Activated gamma-delta T cell (primary cell): Measurements from ENCODE around the gene RAVER2.
"Not testable (repeated sequence)": the region's sequence is repeated elsewhere in the genome, so short reads cannot be mapped to it uniquely, and the experiment has no call there.

Experiments
- DNase-seq: peaks from one replicate; lab custom pipeline; 2025; lab: John Stamatoyannopoulos, UW

The RAVER2 gene

DNA sequence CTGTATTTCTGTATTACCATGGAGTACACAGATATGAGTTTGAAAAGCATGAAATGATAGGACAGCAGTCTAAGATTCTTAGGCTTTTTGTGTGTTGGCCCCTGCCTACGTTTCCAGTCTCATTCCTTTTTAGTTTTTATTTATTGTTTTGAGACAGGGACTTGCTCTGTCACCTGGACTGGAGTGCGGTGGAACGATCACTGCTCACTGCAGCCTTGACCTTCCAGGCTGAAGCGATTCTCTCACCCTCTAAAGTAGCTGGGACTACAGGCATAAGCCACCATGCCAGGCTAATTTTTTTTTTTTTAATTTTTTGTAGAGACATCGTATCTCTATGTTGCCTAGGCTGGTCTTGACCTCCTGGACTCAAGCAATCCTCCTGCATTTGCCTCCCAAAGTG, 3.8 kb downstream of the RAVER2 start:
- DNase-seq = no peak

DNA sequence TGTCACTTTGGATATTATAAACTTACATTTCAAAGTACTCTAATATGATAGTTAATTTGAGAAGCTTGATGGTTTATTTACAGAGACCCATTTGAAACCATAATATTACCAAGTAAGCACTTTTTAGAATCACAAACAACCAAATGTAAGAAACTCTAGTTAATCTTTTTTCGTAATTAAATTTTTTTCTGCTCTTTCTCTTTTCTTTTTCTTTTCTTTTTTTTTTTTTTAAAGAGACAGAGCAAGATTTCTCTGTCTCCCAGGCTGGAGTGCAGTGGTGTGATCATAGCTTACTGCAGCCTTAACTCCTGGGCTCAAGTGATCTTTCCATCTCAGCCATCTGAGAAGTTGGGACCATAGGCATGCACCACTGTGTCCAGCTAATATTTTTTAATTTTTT, 5.2 kb downstream of the RAVER2 start:
- DNase-seq = no peak

DNA sequence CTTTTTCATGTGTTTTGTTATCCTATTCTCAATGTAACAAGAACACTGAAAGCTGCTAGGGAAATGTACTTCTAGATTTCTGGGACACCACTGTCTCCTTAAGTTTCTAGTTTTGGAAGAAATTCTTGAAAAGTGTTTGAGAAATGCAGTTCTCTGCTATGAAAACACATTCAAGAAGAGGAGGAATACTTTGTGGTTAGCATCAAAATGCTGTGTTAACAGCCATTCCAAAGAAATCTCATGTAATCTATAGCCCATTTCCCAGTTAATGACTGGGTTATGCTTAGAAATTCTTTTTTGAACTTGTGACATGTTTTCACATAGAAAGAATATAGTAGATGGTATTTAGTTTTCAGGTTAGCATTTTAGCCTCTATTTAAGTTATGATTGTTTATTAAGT, 6.0 kb downstream of the RAVER2 start:
- no peak for DNase-seq

DNA sequence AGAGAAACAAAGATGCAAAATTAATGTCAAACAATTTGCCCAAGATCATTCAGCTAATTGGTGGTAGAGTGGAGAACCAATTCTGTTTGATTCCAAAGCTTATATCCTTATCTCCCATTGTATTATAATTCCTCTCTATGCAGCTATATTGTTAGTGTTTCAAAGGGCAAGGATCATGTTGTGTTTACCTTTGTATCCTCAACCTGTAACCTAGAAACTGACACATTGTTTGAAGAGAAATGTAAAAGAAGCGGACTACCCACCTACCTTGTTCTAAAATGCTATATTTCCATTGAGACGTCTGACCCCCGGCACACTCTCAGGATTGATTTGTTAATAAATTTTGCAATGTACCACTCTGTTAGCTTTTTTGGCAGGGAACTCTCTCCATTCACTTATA, 9.3 kb downstream of the RAVER2 start:
- no peak for DNase-seq

DNA sequence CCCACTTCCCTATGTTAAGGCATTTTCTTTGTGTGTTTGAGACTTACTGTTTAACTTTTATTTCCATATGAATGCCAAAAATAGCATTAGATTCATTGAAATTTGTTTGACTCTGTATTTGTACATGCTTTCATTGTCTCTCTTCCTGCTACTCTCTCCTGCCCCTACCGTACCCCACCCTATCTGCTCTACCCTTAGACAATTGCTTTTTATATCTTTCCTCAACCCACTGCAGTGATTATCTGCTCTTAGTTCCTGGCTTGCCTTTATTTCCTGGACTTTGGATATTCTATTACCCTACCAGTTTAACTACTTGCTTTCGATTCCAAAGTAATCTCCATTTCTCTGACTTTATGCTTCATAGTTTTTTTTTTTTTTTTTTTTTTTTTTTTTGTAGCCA, 10.5 kb downstream of the RAVER2 start:
- no peak for DNase-seq

DNA sequence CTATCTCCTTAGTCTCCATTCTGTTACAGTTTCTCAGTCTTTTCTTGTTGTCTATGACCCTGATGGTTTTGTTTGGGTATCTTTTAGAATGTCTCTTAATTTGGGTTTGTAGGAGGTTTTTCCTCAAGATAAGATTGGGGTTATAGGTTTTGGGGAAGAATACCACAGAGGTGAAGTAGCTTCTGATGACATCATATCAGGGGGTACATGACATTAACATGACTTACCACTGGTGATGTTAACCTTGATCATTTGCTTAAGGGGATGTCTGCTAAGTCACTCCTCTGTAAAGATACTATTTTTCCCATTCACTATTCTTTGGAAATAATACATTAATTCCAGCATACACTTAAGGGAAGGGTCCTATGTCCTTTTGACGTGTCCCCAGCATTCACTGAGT, 11.9 kb downstream of the RAVER2 start:
- no peak for DNase-seq

DNA sequence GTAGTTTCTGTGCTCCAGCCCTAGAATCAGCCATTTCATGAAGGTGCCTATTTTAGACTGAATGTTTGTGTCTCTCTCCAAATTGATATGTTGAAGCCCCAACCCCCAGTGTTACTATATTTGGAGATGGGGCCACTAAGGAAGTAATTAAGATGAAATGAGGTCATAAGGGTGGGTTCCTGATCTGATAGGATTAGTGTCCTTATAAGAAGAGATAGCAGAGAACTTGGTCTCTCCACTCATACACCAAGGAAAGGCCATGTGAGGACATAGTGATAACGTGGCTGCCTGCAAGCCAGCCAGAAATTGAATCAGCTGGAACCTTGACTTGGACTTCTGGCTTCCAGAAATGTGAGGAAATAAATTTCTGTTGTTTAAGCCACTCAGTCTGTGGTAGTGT, 12.3 kb downstream of the RAVER2 start:
- DNase-seq = no peak

DNA sequence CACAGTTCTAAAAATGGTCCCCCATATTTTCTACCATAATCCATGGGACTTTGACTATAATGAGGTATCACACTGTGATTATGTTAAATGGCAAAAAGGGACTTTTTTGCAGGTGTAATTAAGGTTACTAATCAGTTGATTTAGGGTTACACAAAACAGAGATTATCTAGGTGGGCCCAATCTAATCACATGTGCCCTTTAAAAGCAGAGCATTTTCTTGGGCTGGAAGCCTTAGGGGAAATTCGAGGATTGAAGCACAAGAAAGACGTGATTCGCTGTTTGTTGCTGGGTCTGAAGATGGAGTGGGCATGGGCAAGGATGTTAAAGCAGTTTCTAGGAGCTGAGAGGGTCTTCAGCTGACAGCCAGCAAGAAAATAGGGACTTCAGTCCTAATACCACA, 13.4 kb downstream of the RAVER2 start:
- DNase-seq = no peak

DNA sequence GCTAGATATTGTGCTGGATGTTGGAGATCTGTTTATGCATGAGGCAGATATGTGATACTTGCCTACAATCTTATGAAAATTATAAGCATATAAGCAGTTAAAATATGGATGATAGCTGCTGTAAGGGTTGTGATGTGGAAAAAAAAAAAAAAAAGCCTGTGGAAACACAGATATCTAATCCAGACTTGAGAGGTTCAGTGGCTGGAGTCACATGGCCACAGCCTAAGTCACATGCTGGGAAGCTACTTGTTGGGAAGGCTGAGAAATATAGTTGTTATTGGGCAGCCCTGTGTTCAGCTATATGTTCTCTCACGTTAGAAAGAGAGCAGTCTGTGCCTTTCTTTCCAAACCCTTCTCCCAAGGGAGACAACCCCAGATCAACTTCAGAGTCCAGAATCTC, 15.1 kb downstream of the RAVER2 start:
- no peak for DNase-seq

DNA sequence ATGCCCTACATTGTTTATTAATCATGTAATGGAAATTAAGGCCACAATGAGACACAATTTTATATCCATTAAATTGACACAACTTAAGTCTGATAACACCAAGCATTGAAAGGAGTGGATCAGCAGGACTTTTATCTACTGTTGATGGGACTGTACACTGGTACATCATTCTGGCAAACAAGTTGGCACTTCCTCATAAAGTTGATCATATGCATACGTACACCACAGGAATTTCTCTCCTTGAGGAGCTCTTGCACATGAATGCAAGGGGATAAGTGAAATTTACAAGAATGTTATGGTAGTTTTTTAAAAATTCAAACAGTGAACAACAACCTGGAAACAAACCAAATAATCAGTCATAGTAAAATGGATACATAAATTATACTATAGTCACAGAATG, 20.1 kb downstream of the RAVER2 start:
- no peak for DNase-seq

DNA sequence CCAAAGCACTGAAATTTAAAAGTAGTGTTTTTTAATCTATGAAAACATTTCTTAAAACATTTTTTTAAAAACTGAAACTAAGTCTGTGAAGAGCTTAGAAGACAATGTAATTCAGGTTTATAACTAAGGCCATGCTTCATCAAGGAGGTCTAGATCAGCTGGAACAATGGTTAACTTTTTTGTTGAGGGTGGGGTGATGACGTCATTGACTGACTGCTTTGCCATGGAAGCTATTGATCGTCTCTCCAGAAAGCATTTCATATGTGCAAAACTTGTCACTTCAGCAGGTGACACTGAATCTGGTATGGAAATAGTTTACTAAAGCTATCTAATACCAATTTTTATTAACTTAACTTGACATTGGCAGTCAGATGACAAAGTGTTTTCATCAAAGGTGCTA, 21.0 kb downstream of the RAVER2 start:
- DNase-seq = no peak

DNA sequence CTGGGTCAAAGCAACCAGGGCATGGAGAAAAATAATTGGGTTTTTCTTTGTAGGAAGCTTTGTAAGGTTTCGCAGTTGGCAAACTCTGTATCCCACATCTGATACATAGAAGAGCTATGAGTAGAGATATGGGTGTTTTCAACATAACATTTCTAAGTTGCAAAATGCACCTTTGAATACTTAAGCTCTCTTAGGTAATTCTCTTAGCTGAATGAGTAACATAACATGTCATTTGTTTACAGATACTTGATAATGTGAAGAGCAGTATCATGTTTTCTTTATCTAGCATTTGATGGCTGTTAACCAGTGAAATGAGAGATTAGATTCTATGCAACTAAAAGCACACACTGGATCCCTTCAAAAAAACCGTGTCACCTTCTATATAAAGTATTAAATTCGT, 21.6 kb downstream of the RAVER2 start:
- DNase-seq = no peak

DNA sequence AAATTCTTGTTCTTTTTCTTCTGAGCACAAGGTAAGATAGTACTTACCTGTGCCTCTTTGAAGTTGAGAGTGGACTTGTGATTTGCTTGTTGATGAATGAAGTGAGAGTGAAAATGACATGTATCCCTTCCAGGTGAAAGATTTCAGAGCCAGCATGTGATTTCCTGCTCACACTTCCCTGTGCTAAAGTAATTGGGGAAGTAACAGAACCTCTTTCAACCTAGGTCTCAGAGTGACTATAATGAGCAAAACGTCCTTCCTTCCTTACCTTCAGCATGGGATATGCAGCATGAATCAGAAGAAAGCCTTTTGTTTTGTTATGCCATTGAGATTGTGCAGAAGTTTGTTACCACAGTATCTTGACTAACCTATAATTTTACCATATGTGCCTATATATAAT, 24.6 kb downstream of the RAVER2 start:
- no peak for DNase-seq

DNA sequence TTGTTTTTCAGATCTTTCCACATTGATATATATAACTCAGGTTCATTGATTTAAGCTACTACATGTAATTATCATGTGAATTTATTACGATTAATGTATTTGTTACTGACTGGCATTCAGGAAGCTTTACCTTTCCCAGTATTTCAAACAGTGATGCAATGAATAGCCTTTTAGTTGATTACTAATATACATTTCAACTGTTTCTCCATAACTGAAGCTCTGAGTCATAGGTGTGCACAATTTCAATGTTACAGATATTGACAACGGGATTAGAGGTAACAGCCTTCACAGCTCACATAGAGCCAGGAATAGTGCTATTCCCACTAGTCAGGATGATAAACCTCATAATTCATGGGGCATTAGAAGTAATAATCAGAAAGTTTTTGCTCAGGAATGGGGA, 25.1 kb downstream of the RAVER2 start:
- DNase-seq = no peak

DNA sequence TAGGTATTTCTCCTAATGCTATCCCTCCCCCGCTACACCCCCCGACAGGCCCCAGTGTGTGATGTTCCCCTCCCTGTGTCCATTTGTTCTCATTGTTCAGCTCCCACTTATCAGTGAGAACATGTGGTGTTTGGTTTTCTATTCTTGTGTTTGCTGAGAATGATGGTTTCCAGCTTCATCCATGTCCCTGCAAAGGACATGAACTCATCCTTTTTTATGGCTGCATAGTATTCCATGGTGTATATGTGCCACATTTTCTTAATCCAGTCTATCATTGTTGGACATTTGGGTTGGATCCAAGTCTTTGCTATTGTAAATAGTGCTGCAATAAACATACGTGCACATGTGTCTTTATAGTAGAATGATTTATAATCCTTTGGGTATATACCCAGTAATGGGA, 28.4 kb downstream of the RAVER2 start:
- DNase-seq = not testable (repeated sequence)

DNA sequence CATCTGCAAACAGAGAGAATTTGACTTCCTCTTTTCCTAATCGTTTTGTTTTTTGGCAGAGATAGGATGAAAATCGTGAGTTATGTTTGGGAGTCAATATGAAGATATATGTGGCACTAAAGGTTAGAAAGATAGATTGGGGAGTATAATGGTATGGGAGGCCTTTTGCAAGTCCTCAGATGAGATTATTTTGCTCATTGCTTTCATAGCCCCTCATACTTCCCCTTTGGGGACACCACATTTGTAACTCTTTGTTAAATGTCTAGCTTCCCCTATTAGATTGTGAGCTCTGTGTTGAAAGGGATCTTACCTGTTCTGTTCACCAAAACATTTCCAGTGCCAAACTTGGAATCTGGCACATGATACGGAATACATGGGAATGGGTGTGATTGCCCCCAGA, 30.2 kb downstream of the RAVER2 start:
- DNase-seq = no peak

DNA sequence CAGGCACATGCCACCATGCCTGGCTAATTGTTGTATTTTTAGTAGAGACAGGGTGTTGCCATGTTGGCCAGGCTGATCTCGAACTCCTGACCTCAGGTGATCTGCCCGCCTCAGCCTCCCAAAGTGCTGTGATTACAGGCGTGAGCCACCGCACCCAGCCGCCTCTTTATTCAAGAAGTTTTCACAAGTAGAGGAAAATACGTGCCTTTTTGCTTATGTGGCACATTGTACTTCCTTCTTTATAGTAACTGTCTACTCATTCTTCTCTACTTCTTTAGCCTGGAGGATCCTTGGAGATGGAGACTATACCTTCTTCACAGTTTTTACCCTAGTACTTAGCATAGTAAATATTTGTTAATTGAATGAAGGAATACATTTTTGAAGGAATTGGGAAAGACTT, 37.2 kb downstream of the RAVER2 start:
- DNase-seq = not testable (repeated sequence)

DNA sequence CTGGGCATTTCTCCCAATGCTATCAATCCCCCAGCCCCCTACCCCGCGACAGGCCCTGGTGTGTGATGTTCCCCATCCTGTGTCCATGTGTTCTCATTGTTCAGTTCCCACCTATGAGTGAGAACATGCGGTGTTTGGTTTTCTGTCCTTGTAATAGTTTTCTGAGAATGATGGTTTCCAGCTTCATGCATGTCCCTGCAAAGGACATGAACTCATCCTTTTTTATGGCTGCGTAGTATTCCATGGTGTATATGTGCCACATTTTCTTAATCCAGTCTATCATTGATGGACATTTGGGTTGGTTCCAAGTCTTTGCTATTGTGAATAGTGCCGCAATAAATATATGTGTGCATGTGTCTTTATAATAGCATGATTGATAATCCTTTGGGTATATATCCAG, 38.0 kb downstream of the RAVER2 start:
- not testable (repeated sequence) for DNase-seq

DNA sequence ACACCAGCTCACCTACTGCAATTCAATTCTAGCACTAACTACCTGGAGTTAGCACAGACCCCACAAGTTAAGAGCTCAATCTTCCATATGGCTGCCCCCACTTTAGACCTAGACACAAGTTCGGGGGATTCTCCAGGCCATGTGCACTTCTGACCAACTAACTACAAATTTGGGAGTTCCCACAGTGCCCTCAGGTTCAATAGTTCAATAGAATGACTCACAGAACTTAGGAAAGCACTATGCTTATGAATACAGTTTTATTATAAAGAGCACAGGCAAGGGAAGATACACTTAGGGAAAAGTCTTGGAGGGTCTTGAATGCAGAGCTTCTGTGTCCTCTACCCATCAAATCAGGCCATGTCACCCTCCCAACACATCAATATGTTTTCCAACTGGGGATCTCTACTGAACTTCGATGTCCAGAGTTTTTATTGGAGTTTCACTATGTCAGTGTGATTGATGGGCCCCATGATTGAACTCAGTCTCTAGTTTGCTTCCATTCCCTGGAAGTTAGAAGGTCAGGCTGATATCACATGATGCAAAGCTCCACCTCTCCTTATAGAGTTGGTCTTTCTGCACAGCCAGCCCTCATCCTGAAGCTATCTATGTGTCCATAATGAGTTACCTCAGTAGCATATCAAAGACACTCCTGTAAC, 46.1 kb downstream of the RAVER2 start:
- DNase-seq = no peak

DNA sequence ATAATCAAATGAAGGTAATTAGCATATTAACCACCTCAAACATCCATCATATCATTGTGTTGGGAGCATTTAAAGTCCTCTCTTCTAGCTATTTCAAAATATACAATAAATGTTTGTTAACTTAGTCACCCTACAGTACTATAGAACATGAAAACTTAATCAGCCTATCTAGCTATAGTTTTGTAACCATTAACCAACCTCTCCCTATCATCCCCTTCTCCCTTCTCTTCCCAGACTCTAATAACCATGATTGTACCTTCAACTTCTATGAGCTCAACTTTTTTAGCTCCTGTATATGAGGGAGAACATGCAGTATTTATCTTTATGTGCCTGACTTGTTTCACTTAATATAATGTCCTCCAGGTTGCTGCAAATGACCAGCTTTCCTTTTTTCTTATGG, 54.0 kb downstream of the RAVER2 start:
- DNase-seq = no peak

DNA sequence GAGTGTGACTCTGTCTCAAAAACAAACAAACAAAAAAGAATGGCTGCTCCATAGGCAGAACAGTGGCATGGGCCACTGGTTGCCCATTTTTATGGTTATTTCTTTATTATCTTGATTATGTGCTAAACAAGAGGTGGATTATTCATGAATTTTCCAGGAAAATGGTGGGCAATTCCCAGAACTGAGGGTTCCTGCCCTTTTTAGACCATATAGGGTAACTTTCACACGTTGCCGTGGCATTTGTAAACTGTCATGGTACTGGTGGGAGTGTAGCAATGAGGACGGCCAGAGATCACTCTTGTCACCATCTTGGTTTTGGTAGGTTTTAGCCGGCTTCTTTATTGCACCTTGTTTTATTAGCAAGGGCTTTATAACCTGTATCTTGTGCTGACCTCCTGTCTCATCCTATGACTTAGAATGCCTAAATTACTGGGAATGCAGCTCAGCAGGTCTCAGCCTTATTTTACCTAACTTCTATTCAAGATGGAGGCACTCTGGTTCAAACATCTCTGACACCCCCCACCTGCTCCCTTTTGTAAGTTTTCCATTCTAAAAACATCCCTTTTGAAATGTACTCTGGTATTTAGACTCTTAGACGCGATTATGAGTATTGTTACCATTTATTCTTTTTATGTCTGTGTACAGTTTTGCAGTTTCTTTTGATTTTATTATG, 57.1 kb downstream of the RAVER2 start:
- DNase-seq = no peak

DNA sequence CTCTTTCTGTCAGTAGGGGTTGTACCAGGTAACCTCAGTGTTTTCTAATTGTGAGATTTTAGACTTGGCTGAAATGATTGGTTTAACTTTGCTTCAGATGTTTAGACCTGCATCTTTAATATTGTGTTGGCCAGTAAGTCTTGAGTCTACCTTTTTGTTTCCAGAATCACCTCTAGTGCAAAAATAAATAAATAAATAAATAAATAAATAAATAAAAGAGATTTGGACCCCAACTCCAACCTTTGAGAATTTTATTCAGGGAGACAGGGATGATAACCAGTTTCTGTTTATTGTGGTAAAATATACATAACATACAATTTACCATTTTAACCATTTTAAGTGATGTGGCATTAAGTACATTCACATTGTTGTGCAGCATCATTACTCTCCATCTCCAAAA, 64.4 kb downstream of the RAVER2 start:
- no peak for DNase-seq

DNA sequence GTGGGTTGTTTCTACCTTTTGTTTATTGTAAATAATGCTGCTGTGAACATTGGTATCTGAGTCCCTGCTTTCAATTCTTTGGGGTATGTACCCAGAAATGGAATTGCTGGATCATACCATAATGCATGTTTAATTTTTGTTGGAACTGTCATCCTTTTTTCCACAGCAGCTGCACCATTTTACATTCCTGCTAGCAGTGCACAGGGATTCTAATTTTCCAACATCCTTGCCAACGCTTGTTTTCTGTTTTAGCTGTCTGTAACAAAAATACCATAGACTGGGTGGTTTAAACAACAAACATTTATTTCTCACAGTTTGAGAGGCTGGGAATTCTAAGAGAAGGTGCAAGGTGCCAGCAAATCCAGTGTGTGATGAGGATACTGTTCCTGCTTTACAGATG, 65.1 kb downstream of the RAVER2 start:
- DNase-seq = no peak

DNA sequence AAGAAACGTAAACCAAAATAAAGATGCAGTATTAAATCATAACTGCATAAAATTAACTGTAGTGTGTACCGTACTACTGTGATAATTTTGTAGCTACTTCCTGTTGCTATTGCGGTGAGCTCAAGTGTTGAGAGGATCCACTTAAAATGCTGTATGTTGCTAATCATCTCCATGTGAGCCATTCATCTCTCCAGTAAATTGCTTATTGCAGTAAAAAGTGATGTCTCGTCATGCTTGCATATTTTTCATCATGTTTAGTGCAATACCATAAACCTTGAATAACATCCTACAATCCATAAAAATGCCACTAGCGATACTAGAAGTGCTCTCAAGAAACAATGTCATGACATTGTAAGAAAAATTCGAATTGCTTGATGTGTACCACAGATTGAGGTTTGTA, 66.3 kb downstream of the RAVER2 start:
- DNase-seq = no peak
